Measurements from ENCODE around the gene GLI3. TPM values are rescaled to one million over a fixed set of nuclear protein-coding genes. Genes with fewer than 3 reads are reported as not detected.

Gene GLI3
- total RNA-seq, 1 experiment from 2014 or later = 46.2 TPM

GRCh38 chr7:42241424-42241823 is 4.4 kb upstream of the GLI3 start:
- DNase-seq (ENCODE audit: low spot score) (no peak), ATAC-seq (no peak)
- TF ChIP-seq GTF2I (CRISPR knock-in tag; conservative IDR thresholded peaks at IDR 0.05) = no peak
- TF ChIP-seq, protein P1, sequence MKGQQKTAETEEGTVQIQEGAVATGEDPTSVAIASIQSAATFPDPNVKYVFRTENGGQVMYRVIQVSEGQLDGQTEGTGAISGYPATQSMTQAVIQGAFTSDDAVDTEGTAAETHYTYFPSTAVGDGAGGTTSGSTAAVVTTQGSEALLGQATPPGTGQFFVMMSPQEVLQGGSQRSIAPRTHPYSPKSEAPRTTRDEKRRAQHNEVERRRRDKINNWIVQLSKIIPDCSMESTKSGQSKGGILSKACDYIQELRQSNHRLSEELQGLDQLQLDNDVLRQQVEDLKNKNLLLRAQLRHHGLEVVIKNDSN (CRISPR knock-in tag; IDR thresholded peaks at IDR 0.05) = no peak
- no peak for TF ChIP-seq HMGXB4 (CRISPR knock-in tag; IDR thresholded peaks at IDR 0.05)
- TF ChIP-seq ZNF121 (CRISPR knock-in tag; IDR thresholded peaks at IDR 0.05) = no peak
- no peak for TF ChIP-seq TP53 (CRISPR knock-in tag; IDR thresholded peaks at IDR 0.05)
- TF ChIP-seq FOXJ3 (CRISPR knock-in tag; IDR thresholded peaks at IDR 0.05; ENCODE audit: borderline replicate concordance) = no peak
- TF ChIP-seq, protein P2, sequence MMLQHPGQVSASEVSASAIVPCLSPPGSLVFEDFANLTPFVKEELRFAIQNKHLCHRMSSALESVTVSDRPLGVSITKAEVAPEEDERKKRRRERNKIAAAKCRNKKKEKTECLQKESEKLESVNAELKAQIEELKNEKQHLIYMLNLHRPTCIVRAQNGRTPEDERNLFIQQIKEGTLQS (CRISPR knock-in tag; conservative IDR thresholded peaks at IDR 0.05) = no peak
- no peak for TF ChIP-seq ZNF232 (CRISPR knock-in tag; IDR thresholded peaks at IDR 0.05)
- TF ChIP-seq ZNF416 (CRISPR knock-in tag; IDR thresholded peaks at IDR 0.05) = no peak
- TF ChIP-seq NFYB (CRISPR knock-in tag; conservative IDR thresholded peaks at IDR 0.05; ENCODE audit: low read depth) = no peak
- no peak for TF ChIP-seq CREB1 (CRISPR knock-in tag; IDR thresholded peaks at IDR 0.05)
- no peak for TF ChIP-seq ZNF263 (CRISPR knock-in tag; IDR thresholded peaks at IDR 0.05; ENCODE audit: low read depth)
- TF ChIP-seq NR3C1 (CRISPR knock-in tag; conservative IDR thresholded peaks at IDR 0.05; ENCODE audit: low read depth) = no peak
- no peak for TF ChIP-seq MXD4 (CRISPR knock-in tag; IDR thresholded peaks at IDR 0.05; ENCODE audit: borderline replicate concordance)
- TF ChIP-seq GRHL2 (CRISPR knock-in tag; IDR thresholded peaks at IDR 0.05; ENCODE audit: insufficient replicate concordance, severe bottlenecking) = no peak
- H3K9me3 Mint-ChIP-seq = no peaks in the 10 kb centered on the region
- H3K27ac Mint-ChIP-seq = no peak overlapping the region
- H3K4me3 Mint-ChIP-seq = no peak overlapping the region
- POLR2A ChIA-PET = no interaction called here
- CTCF ChIA-PET = interaction anchor here (0.6 kb wide), 1 partner anchor 1601 kb away, joined by 3 read pairs; no protein-coding TSS in a partner anchor
- H3K4me1 Mint-ChIP-seq = peaks cover 16% of the 10 kb centered on the region
- H3K36me3 Mint-ChIP-seq = no peaks in the 10 kb centered on the region
- peaks cover 37% of the 10 kb centered on the region for H3K27me3 Mint-ChIP-seq (ENCODE audit: low read depth)

- ATAC-seq (no peak), DNase-seq (ENCODE audit: low spot score) (no peak)
- Mint-ChIP-seq H3K9me3 (no peaks in the 10 kb centered on the region), H3K4me1 (peaks cover 20% of the 10 kb centered on the region), H3K27me3 (ENCODE audit: low read depth) (peaks cover 37% of the 10 kb centered on the region), H3K4me3 (no peak overlapping the region), H3K27ac (no peak overlapping the region), H3K36me3 (no peaks in the 10 kb centered on the region)
- ChIA-PET POLR2A (no interaction called here), CTCF (no interaction called here)
- no peak for TF ChIP-seq IRF2 (CRISPR knock-in tag; IDR thresholded peaks at IDR 0.05; ENCODE audit: borderline replicate concordance, low read depth)
Measured at GRCh38 chr7:42240416-42240815, 3.4 kb upstream of the GLI3 start.

GRCh38 chr7:42238709-42239366 is 1.8 kb upstream of the GLI3 start:
- H3K9me3 Mint-ChIP-seq = no peaks in the 10 kb centered on the region
- H3K4me1 Mint-ChIP-seq = peaks cover 35% of the 10 kb centered on the region
- POLR2A ChIA-PET = interaction anchor here (1.6 kb wide), 1 partner anchor 11 kb away, joined by 9 read pairs; no protein-coding TSS in a partner anchor
- CTCF ChIA-PET = interaction anchor here (0.7 to 1.0 kb wide), 4 partner anchors 12 to 259 kb away, joined by 3 to 4 read pairs (median 4); no protein-coding TSS in a partner anchor
- ATAC-seq (peak; percentile 6; the same call in 1 of the 2 replicates), DNase-seq (ENCODE audit: low spot score) (no peak)
- no peaks in the 10 kb centered on the region for H3K36me3 Mint-ChIP-seq
- H3K4me3 Mint-ChIP-seq = peak overlapping the region; percentile 87
- H3K27ac Mint-ChIP-seq = peak overlapping the region; percentile 97; the same call in 1 of the 2 replicates
- H3K27me3 Mint-ChIP-seq (ENCODE audit: low read depth) = peaks cover 37% of the 10 kb centered on the region
- TF ChIP-seq AFF4 (CRISPR knock-in tag; IDR thresholded peaks at IDR 0.05; ENCODE audit: borderline replicate concordance) (no peak), EMX1 (CRISPR knock-in tag; IDR thresholded peaks at IDR 0.05) (no peak), SP1 (CRISPR knock-in tag; conservative IDR thresholded peaks at IDR 0.05) (no peak), ARID4B (CRISPR knock-in tag; IDR thresholded peaks at IDR 0.05; ENCODE audit: borderline replicate concordance) (no peak), JAZF1 (CRISPR knock-in tag; IDR thresholded peaks at IDR 0.05) (no peak)

Measured in WTC11 (cell line).